GM19467 (cell line): ENCODE results near the gene SND1.

ENCODE experiments used
- ATAC-seq: cut with Tn5 transposase; IDR thresholded peaks from one replicate; pipeline ENCODE4 v1.9.1; 2021; ENCODE audit warnings: mild to moderate bottlenecking, moderate library complexity; ENCODE audit not compliant: unreplicated experiment

Gene SND1

DNA sequence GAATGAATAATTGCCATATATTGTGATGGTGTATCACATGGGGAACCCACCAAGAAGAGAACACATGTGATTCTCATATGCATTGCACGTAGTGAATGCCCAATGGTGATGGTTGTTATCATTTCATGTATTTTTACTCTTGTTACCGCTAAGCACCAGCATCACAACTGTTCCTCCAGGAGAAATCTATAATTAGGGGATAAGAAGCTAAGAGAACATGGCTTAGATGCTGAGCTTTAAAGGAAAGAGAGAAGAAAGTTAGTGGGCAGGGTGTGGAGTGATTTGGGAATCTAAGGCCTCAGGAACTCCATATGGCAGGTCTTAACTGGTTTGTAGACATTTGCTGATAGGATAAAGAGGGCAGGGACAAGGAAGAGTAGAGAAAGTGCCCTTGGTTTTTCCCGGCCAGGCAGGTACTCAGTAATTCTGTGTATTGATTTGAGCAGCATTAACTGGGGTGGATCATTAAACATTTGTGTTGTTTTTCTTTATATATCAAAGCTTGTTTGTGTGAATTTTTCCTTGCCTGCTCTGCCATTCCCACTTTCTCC lies 233.3 kb downstream of the SND1 start:
- no peak for ATAC-seq

GRCh38 chr7:127885843-127886242 lies 233.8 kb downstream of the SND1 start:
- ATAC-seq: no peak

DNA sequence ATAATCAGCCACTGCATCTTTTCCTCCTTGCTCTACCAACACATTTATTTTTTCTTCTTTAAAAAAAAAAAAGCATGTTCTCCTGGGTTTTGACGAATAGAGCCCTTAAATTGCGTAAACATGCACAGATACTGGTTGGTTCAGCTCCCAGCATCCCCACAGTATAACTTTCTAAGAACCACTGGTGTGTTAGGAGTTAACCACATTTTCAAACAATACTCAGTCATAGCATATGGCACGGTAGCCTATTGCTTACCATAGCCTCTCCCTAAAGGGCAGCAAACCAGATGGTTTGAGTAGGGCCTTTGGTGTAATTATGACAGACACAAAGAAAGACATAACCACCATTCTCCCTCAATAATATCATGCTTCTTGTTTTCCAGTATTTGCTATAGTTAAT lies 234.3 kb downstream of the SND1 start:
- ATAC-seq: no peak

- no peak for ATAC-seq
Observed at GRCh38 chr7:127887096-127887495, 235.1 kb downstream of the SND1 start.

- ATAC-seq: no peak
Observed at GRCh38 chr7:127887631-127888030, 235.6 kb downstream of the SND1 start.

DNA sequence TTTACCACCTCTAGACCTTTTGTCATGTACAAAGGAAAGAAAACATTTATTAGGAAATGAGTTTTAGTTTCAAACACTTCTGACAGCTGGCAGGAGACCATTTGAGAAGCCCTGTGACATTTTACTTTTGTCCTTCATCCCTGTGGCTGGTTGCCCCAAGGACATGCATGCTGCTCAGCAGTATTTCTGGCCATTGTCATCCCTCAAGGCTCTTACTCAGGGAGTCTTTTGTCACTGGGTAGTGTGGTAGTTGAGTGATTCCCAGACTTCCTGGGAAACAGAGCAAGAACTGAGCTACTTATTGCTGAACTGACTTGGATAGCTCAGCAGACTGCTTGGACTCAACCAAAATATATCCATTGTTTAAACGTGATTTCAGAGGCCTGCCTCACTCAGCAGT lies 236.4 kb downstream of the SND1 start:
- ATAC-seq: no peak

DNA sequence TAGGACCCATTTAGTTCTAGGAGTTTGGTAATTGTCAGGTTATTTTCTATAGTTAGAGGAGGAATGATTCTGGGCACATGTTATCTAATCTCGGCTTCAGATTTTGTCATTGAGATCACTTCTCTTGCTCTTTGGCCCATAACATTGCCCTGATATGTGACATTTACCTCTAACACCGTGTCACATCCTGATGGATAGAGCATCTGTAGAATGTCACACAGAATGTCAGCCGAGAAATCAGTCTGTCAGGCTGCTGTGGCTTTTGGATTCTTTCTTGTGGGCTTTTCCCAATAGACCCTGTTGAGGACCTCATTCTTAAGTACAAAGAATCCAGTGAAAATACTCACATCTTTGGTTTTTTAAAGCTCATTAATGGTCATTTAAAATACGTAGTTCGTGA lies 236.8 kb downstream of the SND1 start:
- ATAC-seq: no peak

DNA sequence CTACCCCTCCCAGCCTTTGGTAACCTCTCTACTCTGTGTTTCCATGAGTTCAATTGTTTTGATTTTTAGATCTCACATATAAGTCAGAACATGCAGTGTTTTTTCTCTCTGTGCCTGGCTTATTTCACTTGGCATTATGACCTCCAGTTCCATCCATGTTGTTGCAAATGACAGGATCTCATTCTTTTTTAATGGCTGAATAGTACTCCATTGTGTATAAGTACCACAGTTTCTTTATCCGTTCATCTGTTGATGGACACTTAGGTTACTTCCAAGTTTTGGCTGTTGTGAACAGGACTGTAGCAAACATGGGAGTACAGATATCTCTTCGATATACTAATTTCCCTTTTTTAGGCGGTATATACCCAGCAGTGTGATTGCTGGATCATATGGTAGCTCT lies 237.7 kb downstream of the SND1 start:
- ATAC-seq: no peak

- ATAC-seq: no peak
Observed at GRCh38 chr7:127890726-127891125, 238.7 kb downstream of the SND1 start.

GRCh38 chr7:127891144-127891543 lies 239.2 kb downstream of the SND1 start:
- ATAC-seq: no peak

- ATAC-seq: no peak
Observed at GRCh38 chr7:127891854-127892438, 240.0 kb downstream of the SND1 start.

GRCh38 chr7:127892488-127893314 lies 240.7 kb downstream of the SND1 start:
- no peak for ATAC-seq

- no peak for ATAC-seq
Observed at GRCh38 chr7:127893547-127893946, 241.6 kb downstream of the SND1 start.

- ATAC-seq: no peak
Observed at GRCh38 chr7:127894588-127894987, 242.6 kb downstream of the SND1 start.

DNA sequence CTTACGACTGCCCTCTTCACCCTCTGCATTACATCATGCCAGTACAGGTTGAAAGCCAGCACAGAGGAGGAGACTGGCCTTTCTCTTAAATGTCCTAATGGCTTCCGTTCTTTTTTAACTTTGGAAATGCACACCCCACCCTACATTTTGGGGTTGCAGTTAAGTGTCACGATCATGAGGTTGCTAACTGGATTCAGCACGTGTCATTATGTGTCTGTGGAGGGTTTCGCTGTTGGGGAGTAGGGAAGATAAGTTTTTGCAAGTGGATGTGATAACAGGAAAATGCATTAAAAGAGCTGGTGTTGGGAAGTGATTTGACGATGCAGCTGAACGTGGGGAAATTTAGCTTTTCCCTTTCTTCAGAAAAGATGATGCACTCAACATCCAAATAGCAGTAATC lies 243.4 kb downstream of the SND1 start:
- ATAC-seq: no peak

DNA sequence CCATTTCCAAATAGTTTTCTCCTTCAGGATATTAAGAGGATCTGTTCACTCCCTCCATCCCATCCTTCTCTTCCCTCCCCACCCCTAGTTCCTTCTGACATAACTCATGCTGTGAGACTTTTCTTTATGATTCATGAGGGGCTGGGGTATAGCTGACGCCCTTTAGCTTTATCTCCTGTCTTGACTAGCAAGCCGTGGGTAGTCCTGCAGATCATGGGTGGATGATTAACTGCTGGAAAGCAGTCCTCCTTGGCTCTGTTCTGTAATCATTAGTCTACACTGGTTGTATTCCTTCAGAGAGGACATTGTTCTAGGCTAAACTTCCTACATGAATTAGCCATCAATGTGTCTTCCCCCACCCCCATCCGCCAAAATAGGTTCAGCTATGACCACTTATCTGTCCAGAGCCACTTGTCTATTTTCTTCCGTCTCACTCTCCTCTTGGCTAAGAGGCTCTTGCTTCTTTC lies 243.9 kb downstream of the SND1 start:
- no peak for ATAC-seq

DNA sequence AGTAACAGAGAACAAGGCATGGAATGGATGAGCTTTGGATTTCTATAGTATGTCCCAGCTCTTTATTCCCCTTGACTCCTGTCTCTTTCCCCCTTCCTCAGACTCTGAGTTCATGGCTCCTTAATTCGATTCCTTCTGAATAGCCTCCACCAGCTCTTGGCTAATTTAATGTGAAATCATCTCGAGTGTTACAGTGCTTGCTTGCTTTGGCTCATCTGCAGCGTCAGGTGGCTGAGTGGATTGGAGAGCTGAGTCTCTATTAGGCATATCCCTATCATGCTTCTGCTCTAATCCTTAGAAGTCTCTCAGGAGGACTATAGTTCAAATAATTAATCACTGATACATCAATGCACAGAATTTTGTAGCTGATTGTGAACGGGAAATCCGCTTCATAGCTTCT lies 244.7 kb downstream of the SND1 start:
- ATAC-seq: no peak

DNA sequence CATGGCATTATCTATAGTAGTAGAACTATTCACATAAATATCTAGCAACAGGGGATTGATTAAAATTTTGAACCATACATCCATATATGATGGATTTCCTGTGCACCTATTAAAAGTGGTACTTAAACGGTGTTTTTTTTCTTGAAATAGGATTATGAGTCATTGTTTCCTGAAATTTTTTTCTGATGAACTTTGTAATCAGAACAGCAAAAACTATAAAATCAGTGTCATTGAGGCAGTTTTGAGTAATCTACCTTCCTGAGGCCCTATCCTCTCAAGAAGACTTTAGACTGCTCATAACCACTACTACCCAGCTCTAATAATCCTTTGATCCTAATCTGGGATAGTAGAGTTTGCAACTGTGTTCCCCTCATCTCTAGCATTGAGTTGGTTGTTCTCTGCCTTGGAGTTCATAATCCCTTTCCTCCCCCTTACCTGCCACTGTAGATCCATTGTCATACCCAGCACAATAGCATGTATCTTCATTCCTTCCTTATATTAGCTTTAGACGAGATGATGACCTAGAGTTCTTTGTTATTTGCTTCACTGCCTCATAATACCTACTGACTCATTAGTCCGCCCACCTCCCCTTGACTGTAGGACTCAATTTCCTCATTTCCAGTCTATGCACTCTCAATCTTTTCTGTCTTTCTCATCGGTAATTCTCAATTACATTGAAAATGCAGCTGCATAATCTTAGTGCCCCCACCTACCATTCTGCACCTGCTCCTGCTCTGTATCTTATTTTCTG lies 245.9 kb downstream of the SND1 start:
- ATAC-seq: no peak

GRCh38 chr7:127899411-127899810 lies 247.4 kb downstream of the SND1 start:
- ATAC-seq: no peak

DNA sequence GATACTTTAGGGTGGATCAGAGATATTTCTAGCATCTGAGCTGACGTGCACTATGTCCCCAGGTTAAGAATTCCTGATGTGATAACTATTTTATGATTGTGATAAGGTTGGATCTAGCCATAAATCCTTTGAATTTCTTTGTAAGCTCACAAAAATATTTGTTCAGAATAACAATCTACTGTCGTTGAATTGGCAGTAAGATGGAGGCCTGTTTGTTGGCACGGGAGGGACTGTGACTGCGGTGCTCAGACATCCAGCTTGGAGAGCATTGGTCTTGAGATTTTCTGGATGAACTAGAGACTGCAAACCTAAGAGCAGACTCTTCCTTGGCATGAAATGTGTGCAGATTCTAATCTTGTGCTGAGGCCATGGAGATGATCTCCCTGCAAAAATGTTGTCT lies 248.1 kb downstream of the SND1 start:
- no peak for ATAC-seq
